Measurements from ENCODE around the gene AP3B2.
"Not testable (repeated sequence)": the region's sequence is repeated elsewhere in the genome, so short reads cannot be mapped to it uniquely, and the experiment has no call there.

AP3B2 gene

DNA sequence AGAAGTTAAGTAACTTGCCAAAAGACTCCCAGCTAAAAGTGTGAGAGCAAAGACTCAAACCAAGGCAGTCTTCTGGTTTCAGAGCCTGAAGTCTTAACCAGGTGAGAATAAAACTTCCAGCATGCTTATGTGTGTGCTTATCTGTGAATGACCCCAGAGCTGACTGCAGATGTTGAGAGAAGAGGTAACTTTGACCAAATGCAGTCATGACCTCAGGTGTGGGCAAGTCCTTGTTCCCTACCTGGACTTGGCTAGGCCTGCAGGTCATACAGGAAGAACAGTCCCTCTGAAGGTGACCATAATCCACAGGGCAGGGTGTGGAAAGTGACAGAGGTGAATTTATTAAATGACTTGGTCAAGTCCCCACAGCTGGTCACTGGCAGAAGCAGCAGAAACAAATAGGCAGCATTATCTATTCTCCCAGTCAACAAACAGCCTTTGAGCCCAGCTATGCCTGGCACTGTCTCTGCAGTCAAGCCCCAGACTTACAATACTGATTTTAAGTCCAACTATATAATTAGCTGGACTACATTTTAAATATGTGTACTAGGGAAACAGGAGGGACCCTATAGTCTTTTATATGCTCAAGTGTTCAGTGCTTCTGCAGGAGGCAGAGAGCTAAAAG, 59.5 kb downstream of the AP3B2 start:
- no peak for DNase-seq (ENCODE audit: low read depth, low spot score)

DNA sequence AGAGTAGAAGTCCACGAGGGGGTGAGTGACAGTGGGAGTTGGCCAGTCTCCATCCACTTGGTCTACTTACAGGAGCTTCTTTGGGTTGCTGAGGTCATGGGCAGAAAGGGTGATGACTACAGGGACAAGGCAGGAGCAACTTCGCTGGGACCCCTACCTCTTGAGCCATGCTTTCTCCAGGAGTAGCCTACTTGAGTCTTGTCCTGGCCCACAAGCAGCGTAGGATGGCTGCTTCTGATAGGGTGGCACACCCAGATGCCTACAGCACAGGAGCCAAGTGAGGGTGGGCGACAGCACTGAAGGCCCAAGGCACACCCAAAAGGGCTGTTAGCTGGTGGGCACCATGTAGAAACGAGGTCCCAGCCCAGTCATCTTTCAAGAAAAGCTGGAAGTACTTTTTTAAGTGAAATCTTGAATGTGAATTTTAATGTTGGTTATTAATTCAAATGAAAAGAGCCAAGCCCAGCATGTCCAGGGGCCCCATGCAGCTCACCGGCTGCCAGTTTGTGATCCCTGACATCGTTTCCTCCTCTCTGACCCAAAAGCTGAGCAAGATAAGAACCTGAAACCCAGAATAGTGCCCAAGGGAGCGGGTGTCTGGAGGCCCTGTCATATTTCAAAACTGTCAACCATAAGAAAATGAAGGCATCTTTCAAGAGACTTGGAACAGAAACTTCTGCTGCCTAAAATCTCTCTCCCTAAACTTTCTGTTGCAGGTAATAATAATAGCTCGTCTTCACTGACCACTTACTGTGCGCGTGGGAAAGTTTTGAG, 60.3 kb downstream of the AP3B2 start:
- no peak for DNase-seq (ENCODE audit: low read depth, low spot score)

DNA sequence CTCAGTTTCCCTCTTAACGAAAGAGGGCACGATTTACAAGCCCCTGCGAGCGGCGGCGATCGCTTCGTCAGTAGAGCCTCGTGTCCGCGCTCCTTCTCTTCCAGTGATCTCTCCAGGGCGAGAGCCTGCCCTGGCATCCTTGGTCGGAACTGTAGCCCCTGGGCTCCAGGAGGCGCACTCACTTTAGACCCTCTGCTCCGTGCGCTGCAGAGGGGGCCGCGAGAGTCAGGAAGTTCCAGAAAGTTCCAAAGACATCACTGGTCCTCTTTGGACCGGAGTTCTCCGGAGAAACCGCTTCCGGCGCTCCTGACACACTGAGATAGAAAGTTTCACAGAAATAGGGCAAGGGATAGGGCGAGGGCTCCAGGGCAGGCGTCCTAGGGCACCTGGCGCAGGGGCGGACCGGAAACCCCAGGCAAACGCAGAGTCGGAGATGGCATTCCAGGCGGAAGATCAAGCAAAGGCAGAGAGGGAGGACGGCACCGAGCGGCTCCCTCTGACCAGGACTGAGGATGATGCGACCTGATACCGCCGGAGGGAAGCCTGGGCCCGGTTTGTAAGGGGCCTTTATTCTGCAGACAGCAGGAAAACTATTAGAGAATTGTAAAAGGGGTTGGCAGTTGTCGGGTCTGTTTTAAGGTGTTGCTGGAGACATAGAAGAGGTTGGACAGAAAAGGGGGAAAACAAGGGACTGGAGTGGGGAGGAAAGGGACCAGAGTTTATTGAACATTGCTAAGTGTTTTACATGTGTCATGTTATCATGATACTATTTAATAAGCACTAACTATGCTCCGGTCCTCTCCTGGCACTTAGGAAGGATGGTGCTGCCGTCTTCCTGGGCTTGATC, 61.2 kb downstream of the AP3B2 start:
- DNase-seq (ENCODE audit: low read depth, low spot score) = no peak

DNA sequence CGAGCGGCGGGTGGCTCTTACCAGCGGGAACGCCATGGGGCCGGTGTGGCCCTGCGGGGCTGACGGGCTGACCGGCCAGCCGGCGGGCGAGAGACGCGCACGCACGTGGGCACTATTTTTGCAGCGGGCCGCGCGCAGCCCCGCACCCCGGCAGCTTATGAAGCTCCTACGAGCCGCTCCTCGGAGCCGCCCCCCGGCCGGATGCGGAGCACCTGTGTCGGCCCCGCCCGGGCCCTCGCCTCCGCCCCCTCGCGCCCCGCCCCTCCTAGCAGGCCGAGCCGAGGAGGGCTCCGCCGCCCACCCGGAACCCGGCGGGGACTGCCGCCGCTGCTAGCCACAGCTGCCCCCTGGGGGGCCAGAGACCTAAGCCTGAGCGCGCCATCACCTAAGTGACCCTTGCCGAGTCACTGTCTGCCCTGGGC, 61.8 kb downstream of the AP3B2 start:
- DNase-seq (ENCODE audit: low read depth, low spot score) = no peak

GRCh38 chr15:82647045-82647834, 62.4 kb downstream of the AP3B2 start, which contains the start of gene CPEB1:
Gene CPEB1 (minus strand): TSS chr15:82647363. CDS start chr15:82628459, 18,904 bp downstream.
- DNase-seq (ENCODE audit: low read depth, low spot score) = no peak

DNA sequence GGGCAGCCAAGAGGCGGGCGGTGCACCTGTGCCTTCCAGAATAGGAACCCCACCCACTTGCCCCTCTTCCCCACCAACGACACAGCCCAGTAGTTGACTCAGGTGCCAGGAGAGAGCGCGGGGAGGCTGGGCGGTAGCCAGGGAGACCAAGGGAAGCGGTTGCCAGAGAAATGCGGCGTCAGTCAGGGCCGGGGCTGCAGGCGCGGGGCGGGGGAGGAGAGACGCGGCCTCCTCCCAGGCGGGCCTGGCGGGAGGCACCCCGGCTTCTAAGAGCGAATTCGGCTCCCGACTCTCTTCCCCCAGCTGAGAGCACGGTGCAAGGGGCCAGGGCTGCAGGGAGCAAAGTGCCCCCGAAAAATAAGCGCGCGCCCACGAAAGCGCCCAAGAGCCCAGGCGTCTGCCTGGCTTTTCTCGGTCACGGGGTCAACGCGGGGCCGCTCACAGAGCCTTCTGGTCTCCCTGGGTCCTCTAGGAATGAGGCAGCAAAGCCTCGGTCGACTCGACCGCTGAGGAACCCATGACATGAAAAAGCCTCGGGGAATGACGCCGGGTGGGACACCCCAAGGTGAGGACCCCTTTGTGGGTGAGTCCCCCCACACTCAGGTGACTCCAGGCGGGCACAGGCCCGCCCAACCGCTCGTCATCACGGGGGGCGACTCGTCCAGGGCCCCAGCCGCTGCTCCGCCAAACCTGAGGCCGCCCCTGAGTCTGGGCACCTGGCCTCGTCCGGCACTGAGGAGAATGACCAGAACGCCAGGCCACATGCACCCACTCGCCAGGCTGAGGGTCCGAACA, 63.2 kb downstream of the AP3B2 start:
- DNase-seq (ENCODE audit: low read depth, low spot score) = no peak

DNA sequence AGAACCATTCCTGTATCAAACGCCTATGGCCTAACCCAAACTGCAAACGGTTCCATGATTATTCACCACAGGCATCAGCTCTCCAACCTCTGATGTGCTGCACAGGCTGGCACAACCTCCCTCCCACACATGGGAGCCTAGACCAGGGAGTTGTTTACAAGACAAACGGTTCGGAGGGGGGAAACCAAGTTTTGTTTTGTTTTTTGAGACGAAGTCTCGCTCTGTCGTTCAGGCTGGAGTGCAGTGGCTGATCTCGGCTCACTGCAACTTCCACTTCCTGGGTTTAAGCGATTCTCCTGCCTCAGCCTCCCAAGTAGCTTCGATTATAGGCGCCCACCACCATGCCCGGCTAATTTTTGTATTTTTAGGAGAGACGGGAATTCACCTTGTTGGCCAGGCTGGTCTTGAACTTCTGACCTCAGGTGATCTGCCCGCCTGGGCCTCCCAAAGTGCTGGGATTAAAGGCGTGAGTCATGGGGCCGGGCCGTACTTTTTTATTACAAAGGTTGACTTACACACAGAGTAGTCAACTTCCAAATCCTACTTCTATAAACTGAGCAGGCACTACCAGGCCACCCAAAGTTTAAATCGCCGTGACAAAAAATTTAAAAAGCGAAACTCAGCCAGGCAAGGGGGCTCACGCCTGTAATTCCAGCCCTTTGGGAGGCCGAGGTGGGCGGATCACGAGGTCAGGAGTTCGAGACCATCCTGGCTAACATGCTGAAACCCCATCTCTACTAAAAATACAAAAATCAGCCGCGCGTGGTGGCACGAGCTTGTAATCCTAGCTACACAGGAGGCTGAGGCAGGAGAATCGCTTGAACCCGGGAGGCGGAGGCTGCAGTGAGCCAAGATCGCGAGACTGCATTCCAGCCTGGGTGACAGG, 64.5 kb downstream of the AP3B2 start:
- DNase-seq (ENCODE audit: low read depth, low spot score) = not testable (repeated sequence)

- DNase-seq (ENCODE audit: low read depth, low spot score) = no peak
Measured at GRCh38 chr15:82643992-82644391, 65.7 kb downstream of the AP3B2 start.

DNA sequence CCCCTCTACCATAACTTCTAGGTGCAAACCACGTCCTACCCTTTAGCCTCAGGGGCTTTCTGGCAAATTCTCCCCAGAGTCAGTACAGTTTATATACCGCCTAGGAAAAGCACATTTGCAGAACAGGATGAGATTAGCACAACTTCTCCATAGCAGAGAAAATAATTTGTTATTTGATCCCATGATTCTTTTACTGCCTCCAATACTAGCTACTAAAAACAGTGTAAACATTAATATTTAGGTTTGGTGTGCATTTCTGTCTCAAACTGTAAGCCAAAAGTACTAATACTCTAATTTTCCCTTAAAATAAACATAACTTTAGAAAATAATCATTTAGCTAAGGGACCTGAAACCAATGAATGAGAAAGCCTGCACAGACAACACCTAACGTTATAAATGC, 67.0 kb downstream of the AP3B2 start:
- DNase-seq (ENCODE audit: low read depth, low spot score) = no peak

DNA sequence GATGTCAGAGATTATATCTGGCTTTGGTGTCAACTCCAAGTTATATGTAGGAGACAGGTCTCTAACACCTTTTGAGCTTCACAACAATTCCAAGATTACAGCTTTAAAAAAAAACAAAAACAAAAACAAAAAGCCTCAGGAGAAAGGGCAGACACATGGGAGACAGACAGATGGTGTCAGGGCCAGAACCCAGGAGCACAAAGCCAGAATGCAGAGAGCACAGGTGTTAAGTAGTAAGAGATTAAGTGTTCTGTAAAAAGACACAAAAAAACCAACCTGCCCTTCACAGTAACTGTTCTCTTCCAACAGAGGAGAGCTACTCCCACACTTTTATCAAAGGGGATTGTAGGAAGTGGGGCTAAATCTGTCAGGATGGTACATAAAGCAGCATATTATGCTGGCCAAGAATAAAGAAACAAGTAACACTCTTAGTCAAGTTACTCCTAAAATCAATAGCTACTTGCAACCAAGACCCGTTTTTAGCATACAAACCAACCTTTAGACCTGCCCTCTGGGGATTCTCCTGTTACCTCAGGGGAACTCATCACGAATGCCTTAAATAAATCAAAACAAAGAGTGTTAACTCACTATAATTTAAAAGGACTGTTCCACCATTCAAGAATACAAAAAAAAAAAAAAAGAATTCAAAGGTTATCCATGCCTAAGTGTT, 68.4 kb downstream of the AP3B2 start:
- DNase-seq (ENCODE audit: low read depth, low spot score) = no peak

DNA sequence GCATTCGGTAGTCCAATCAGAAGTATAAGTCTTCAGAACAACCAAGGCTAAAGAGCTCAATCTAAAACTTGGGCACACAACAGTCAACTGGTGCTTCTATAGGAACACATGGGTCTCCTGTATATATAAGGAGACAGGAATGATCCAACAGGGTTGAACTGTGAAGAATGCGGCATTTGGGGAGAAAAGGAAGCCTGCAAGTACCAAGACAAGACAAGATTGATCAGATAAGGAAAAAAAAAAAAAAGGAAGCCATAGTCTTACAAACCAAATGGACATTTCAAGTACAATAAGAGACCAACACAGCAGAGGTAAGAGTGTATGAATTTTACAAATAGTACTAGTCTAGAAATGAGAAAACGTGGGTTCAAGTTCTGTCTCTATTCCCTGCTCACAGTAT, 69.0 kb downstream of the AP3B2 start:
- DNase-seq (ENCODE audit: low read depth, low spot score) = no peak

DNA sequence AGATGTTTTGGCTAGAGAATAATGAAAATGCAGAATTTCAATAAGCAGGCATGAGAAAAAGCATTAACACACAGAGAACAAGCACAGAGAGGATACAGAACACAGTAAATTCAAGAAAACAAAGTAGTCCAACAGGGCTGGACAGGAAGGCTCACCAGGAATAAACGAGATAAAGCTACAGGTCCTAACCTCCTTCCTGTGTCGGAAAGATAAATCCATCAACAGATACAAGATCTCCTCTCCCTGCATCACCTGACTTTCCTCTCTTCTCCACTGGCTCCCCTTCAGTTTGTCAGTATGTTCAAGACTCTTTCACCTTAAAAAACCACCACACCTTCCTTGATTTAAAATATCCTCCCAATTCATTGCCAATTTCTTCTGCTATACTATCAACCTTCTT, 73.9 kb downstream of the AP3B2 start:
- no peak for DNase-seq (ENCODE audit: low read depth, low spot score)

- DNase-seq (ENCODE audit: low read depth, low spot score) = no peak
Measured at GRCh38 chr15:82630033-82630432, 79.6 kb downstream of the AP3B2 start.

DNA sequence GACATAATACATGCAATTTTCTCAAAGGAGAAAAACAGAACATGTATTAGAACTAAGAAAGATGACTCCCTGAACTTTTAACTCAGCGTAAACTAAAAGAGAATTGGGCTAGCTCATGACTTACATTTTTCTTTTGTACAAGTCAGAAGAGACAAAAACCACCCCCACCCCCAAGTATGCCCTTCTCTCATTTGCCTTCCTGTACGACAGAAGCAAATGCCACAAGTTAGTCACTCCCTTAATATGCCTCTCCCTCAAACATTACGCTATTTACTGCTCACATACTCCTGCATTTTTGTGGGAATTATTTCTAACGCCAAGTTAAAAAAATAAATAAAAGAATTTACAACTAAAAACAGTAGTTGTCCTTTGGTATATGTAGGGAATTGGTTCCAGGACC, 84.5 kb downstream of the AP3B2 start:
- no peak for DNase-seq (ENCODE audit: low read depth, low spot score)

GRCh38 chr15:82624438-82624837, 85.2 kb downstream of the AP3B2 start:
- DNase-seq (ENCODE audit: low read depth, low spot score) = no peak

- no peak for DNase-seq (ENCODE audit: low read depth, low spot score)
Measured at GRCh38 chr15:82624008-82624407, 85.7 kb downstream of the AP3B2 start.

- DNase-seq (ENCODE audit: low read depth, low spot score) = no peak
Measured at GRCh38 chr15:82621970-82622369, 87.7 kb downstream of the AP3B2 start.

DNA sequence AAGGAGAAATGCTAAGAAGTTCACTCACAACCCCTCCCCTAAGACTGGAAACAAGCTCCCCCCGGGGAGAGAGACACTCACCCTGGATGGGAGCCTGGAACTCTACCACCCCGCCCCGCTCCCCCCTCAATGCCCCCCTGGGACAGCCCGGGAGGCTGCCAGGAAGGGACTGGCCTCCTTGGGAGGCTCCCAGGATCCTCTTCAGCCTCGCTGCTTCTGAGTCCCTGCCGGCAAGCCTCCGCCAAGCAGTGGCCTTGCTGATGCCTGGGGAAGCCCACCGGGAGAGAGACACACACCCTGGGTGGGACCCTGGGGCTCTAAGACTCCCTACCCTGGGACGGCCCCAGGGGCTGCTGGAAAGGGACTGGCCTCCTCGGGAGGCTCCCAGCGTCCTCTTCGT, 95.9 kb downstream of the AP3B2 start:
- DNase-seq (ENCODE audit: low read depth, low spot score) = no peak

GRCh38 chr15:82611348-82611747, 98.3 kb downstream of the AP3B2 start:
- DNase-seq (ENCODE audit: low read depth, low spot score) = no peak

Data from brain pericyte (primary cell).